HL-60/S4 (cell line): ENCODE results near the gene CABP7.

Experiments used
- in situ Hi-C: fragments of 300-500 bp; cut with MboI; formaldehyde crosslinking; loops from 2 replicates; pipeline ENCODE4 v1.14.3; 2022; ENCODE audit warnings: low sequenced_read_pairs

Gene CABP7

DNA sequence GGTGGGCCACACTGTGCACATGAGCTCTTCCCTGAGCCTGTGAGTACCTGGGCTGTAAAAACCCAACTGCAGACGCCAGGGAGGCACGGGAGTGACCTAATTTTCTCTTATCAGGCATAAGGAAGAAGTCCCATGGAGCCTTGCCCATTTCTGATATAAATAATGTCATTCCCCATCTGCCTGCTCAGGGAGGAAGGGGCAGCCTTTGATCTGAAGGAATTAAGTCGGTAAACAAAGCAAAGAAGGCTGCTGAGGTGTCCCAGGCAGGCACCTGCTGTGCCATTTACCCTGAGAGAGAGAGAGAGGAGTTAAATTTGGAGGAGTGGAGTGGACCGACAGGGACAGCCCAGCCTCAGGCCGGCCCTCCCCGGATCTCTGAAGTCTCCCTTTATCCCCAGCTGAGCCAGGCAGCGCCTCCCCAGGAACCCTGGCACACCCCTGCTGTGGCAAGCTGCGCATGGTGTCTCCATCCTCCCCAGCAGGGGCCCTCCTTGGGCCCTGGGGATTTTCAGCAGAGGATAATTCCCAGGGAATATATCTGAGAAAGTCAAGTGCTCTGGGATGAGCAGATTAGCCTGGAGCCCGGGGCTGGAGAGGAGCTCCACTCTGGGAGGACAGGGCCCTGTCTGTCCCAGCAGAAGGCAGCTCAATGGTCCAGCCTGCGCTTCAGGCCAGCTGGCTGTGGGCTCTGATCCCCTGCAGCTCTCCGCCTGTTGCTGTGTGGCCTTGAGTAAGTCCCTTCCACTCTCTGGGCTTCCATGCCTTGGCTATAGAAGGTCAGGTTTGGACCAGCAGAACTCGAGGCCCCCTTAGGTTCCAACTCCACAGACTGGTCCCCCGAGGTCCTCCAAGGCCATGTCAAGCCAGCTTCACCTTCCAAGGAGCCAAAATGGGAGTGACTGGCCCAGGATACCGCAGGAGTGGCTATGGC lies 17.5 kb upstream of the CABP7 start:
- in situ Hi-C loops, result no loop called here

DNA sequence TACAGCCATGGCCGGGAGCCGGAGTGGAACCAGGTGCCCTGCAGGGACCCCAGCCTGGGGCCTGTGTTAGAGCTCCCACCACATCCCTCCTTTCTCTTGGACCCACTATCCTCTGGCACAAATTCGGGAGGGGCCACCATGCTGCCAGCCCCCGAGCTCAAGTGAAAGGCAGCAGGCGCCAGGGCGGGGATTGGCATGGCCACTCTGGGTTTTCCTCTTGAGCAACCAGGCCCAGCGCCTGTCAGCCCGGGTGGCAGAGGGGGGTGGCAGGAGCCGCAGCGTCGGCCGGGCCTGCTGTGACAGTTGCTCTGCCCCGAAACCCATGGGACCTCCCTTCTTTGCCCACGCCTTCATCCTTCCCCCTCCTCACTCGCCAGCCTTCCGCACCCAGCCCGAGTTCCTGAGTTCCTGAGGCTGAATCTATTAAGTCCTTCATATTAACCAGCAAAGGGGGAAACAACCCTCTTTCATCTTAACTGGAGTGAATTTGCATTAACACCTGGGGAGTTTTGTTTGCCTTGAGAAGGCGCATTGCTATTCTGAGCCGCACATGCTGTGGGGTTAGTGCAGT lies 16.8 kb upstream of the CABP7 start:
- in situ Hi-C loops, result no loop called here

DNA sequence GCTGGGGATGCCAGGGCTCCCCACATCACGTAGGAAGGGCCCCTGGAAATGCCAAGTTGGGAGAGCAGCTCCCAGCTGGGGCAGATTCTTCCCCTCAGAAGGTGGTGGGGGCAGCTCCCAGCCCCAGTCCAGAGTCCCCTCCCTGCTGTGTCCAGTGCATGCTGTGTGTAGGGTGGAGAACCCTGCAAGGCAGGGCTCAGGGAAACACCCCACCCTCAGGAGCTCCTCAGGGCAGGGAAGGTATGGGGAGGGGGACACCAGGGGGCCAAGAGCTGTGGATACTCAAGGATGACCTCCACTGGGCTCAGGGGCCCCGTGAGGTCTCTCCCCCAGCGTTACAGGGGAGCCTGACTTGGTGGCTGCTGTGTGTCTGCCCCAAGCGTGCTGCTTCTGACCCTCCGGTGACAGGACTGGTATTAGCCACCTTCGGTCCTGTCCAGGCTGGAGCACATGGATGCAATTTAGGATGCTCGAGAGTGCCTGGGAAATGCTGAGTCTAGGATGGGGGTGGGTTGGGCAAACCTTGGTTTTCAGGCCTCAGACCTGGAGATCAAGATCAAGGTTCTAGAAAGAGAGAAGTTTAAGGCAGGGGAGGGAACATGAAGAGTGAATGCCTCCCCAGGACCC lies 16.1 kb upstream of the CABP7 start:
- in situ Hi-C loops, result no loop called here

DNA sequence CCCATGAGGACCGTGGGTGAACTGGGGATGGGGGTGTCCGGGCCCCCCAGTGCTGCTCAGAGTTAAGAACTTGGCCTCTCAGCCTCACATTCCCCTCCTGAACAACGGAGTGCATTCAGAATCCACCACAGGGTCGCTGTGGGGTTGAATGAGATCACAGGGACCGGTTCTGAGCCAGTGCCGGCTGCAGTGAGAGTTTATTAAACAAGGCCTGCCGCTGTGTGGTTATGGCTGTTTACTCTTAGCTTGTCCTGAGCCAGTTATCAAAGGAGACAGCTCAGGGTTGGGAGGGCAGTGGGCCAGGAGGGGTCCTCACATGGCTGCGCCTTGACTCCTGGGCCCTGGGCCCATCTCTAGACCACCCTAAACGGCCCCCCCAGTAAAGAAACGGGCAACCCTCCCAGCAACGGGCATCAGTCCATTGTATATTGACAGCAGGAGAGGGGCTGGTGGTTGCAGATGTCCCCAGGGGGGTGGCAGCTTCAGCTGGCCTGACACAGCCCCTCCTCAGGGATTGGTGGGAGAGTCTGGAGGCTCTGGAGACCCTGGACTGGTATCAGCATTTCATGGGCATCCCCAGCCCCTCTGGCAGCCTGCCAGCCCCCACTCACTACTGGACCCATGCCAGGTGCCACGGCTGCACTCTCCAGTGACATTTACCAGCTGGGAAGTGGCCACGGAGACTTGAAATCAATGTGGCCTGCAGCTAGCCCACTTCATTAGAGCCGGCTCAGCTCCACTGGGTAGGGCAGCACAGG lies 15.1 kb upstream of the CABP7 start:
- in situ Hi-C loops, result no loop called here

DNA sequence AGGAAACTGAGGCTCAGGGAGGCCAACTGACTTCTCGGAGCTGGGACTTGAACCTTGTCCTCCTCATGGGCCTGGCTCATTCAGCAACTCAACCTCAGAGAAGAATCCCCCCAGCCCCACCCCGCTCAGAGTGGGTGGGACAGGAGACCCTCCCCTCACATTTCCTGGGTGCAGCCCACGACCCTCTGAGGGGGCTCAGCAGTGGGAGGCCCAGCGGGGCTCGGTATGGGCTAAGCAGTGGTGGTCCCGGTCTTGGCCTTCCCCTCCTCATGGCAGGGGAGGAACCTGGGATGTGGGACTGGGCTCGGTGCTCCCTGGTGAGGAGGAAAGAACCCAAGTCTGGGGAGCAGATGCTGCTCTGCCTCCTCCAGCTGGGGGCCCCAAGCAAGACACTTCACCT lies 14.2 kb upstream of the CABP7 start:
- in situ Hi-C loops, result no loop called here

DNA sequence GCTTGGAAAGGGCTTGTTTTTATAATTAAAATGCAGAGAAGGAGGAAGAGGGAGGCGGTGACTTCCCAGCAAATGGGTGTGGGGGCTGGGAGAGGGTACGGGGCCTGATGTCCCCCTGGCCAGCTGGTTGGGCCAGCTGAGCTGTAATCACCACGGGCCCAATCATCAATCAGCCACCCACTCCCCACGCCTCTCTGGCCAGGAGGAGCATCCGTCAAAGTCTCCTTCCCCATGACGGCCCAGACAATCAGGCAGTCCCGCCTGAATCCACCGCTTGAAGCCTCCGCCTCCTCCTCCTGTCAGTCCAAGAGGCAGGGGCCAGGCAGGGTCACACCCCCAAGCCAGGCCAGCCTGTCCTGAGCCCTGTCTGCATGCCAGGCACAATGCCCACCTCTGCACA lies 13.3 kb upstream of the CABP7 start:
- in situ Hi-C loops, result no loop called here

DNA sequence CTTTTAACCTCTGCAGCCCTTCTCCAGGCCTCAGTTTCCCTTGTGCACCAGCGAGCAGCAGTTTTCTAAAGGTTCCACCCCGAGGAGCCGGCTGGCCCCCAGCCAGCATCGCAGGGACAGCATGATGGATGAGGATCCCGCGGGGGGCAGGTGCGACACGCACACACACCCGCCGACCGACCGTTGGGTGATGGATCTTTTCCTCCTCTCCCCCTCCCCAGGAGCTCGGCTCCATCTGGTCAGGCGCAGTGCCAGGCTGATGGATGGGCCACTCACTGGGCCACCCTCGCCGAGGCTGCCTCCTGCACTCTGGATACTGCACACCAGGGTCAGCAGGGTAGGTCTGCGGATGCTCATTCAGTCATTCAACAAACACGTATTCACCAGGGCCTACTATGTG lies 12.8 kb upstream of the CABP7 start:
- in situ Hi-C loops, result no loop called here

DNA sequence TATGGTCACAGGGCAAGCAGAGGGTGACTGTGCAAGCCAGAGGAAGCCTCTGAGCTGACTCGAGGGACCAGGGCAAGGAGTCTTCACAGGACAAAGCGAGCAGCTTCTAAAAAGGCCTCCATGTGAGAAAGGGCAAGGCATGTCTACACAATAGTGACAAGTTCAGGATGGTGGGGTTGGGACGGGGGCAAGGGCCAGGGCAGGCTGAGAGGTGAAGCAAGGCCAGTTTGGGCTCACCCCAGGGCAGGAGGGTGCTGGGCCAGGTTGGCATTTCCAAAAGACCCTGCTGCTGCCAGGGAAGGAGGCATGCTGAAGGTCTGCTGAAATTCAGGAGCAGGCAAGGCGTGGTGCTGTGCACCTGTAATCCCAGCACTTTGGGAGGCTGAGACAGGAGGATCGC lies 12.3 kb upstream of the CABP7 start:
- in situ Hi-C loops, result no loop called here

DNA sequence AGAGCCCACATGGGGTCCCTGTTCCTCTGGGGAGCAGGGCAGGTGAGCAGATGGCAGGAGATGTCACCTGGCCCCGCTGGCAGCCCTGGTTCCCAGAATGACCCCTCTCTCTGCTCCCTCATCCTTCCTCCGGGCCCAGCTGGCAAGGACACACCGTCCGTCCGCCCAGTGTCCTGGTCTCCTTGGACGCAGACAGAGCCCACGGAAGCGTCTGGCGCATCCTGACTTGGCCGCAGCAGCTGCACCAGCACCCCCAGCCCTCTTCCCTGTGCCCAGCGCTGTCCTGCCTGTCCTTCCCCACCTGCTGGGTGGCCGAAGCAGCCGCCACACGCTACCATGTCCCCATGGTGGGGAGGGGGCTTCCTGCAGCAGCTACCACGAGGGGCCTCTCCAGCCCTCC lies 9.6 kb upstream of the CABP7 start:
- in situ Hi-C loops, result no loop called here

DNA sequence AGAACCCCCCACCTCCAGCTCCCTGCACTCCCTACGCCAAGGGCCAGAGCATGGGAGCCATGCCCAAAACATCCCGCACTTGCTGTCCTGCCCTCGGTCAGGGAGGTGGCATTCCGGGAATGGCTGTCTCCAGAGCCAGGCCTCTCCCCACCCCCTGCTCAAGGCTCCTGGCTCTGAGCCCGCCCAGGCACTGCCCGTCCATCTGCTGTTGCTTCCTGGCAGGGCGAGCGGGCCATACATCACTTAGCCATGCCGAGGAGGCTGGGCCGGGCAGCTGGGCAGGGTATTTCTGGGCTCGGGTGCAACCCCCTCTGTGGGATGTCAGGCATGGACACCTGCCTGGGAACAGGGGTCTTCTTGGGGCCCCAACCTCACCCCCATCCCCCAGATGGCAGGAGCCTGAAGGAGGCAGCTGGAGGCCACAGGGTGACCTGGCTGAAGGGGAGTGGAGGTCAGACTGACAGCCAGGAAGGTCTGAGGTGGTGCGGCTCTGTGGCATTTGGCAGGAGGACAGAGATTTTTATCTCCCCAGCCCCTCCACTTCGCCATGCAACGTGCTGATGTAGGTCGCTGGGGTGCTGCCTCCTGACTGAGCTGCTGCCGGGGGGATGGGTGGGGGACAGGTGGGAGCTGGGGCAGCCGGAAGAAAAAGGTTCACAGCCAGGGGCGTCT lies 8.7 kb upstream of the CABP7 start:
- in situ Hi-C loops, result no loop called here

DNA sequence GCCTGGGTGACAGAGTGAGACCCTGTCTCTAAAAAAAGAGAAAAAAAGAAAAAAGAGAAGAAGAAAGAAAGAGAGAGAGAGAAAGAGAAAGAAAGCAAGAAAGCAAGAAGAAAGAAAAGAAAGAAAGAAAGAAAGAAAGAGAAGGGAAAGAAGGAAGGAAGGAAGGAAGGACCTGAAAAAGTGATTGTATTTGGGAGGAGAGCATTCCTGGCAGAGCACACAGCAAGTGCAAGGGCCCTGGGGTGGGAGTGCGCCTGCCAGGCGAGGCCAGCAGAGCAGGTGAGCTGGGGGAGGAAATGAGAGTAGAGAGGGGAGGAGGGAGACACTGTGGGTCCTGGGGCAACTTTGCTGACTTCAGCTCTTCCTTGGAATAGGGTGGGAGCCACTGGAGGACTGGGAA lies 7.7 kb upstream of the CABP7 start:
- in situ Hi-C loops, result no loop called here

DNA sequence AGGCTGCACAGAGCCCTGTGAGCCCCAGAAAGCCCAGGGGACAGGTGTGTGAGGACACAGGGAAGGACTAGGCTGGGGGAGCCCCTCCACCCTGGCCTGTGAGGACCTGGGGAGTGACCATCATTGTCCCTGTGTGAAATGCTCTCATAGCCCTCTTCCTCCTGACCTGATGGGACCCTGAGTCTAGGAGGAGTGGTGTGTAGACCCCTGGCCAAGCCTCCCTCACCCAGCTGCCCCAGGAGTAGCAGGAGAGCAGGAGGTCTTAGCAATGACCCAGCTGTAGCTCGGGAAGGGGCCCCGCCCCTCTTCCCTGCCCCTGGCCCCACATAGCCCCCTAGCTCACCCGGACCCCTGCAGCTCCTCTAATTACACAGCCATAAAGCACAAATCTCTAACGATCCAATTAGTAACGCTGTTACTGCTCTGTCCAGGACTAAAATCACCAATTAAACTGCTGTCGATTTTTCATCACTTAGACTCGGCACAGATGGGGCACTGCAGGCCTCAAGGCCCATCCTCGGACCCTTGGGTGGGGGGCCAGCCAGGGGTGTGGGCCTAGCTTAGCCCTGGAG lies 6.6 kb upstream of the CABP7 start:
- in situ Hi-C loops, result no loop called here

DNA sequence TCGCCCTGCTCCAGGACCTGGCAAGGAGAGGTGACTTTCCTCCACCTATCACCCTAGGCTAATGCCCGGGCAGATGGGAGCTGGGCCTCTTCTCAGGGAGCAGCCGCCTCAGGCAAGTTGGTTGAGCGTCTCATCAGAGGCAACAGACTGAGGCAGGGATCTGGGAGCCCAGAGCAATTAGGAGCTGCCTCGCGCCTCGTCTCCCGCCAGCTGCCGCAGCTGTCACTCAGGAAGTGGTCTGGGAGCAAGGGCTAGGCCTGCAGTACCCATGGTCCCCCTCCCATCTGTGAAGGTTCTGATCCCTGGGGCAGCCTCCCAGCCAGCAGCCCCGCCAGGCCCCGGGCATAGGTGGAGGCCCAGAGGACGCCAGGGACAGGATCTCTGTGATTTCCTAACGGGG lies 4.6 kb upstream of the CABP7 start:
- in situ Hi-C loops, result no loop called here

DNA sequence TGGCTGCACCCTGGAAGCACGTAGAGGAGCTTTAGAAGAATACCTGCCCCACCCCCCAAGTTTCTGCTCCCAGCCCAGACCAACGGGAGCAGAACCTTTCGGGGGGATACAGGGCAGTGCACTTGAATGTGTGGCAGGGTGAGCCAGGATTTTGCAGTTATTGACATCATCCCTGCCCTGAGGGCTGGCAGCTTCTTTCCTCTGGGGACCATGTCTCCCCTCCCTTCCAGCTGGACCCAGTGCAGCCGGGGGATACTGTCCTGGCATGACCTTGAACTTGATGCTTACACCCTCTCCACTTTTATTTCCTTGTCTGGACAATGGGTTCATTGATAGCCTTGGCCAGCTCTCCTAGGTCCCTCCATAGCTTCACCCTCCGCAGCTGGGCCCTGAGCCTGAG lies 4.1 kb upstream of the CABP7 start:
- in situ Hi-C loops, result no loop called here

DNA sequence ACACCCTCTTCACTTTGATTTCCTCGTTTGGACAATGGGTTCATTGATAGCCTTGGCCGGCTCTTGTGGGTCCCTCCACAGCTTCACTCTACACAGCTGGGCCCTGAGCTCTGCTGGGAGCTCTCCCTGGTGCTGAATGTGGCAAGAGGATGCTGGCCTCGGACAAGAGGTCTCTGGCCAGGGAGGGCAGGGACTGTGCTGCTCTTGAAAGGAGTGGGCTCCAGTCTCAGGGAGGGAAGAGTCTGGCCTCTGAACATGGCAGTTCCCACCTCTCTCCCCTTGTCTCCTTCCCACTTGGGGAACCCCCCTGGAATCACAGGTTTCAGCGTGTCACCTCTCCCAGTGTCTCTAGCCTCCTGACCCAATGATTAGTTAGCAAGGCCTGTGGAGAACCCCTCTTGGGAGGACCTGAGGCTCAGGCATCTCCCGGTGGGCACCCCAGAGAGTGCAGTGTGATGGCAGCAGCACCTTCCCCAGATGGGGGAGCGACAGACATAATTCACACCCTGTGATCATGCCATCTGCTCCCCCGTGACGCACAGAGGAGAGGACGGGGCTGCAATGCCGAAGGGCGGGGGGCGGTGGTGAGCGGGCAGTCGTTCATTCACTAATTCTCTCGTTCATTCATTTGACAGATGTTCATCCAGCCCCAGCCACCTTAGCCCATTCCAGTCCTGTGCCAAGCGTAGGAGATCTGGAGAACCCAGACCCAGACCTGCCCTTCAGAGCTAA lies 2.8 kb upstream of the CABP7 start:
- in situ Hi-C loops, result no loop called here

DNA sequence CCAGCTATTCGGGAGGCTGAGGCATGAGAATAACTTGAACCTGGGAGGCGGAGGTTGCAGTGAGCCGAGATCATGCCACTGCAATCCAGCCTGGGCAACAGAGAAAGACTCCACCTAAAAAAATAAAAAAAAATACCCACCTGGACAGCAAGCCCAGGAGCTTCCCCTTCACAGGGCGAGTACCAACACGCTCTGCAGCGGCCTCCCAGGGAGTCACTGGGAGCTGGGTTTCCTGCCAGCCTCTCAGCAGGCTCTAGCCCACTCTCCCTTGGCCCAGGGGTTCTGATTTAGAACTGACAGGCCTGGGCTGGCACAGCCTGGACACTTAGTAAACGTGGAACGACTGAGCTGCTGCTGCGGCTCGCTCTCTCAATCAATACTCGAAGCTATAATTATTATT lies 2.0 kb upstream of the CABP7 start:
- in situ Hi-C loops, result no loop called here

DNA sequence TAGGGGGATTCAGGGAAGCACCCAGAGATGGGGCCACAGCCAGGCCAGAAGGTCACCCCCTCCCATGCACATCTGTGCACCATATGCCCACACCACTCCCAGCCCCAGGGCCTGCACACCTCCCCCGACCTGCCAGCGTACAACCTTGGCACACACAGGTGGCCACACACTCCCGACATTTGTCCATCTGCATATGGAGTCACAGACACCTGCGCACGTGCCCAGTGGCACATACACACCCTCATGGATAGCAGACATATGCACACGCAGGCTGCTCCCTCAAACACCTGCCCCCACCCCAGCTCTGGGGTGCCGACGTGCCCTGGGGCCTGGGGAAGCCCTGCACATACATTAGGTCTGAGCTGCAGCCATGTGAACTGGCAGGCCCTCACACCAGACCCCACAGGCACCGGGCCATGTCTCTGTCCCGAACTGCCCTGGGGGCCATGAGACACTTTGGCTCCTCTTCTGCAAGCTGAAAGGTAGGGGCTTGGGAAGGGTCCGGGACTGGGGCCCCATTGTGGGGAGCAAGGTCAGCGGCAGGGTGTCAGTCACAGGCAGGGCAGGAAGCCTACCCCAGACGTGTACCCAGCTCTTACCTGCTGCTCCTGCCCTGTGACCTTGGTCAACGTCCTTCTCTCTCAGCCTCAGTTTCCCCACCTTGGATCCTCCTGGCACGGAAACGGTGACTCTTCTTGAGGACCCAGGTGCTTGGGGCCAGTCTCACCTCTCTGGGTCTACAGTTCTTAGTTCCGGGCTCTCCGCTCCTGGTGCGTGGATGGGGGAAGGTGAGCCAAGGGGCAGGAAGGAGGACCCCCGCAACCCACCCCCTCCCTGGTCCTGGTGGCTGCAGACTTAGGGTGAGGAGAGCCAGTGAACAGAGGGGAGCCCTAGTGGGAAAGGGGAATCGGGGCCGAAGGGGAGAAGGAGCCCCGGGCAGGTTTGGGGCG lies 579 bp upstream of the CABP7 start:
- in situ Hi-C loops, result no loop called here

DNA sequence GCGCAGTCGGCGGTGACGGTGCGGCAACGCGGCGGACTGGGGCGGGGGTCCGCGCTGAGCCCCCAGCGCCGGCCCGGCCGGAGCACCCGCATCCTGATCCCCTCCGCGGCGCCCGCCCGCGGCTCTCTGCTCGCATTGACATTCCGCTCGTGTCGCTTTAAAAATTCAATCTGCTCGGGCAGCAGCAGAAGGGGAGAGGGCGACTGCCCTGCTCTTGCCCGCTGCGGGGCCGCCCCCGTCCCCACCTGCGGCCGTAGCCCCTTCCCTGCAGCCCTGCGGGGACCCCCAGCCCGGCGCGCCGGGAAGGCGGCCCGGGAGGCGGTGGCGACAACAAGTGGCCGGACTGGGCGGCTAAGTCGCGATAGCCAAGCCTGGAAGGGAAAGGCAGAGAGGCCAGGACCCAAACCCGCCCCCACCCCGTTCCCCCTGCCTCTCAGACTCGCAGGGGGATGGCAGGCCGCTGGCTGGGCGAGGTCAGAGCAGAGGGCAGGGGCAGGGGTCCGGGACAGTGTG lies 1.1 kb downstream of the CABP7 start:
- in situ Hi-C loops, result no loop called here

DNA sequence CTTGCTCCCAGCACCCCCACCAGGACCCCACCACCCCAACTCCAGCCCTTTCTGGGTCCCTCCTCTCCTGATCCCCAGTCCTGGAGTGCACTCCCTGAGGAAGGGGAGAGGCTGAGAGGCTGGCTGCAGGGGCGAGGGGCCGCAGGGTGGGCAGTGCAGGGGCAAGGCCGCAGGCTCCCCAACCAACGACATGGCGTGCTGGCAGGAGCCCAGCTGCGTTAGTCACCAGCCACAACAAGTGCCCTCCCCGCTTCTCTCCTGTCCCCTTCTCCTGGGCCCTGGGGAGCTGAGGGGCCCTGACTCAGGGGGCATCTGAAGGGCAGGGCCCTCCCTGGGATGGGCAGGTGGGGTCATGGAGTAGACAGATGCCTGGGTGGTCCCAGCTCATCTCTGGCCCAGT lies 2.3 kb downstream of the CABP7 start:
- in situ Hi-C loops, result no loop called here
